Stimulated activated CD8-positive, alpha-beta memory T cell treated with anti-CD3 and anti-CD28 coated beads, Interleukin-4, amount 100 ng/mL, for 24 hours (primary cell): Measurements from ENCODE around the gene MLIP.
"Not testable (repeated sequence)": the region's sequence is repeated elsewhere in the genome, so short reads cannot be mapped to it uniquely, and the experiment has no call there.

Source experiments
- DNase-seq: peaks from one replicate; pipeline ENCODE4 v3.0.0-alpha.2; 2020; ENCODE audit warnings: low read depth

MLIP gene

GRCh38 chr6:54140811-54141210 is 29.6 kb downstream of the MLIP start:
- no peak for DNase-seq

DNA sequence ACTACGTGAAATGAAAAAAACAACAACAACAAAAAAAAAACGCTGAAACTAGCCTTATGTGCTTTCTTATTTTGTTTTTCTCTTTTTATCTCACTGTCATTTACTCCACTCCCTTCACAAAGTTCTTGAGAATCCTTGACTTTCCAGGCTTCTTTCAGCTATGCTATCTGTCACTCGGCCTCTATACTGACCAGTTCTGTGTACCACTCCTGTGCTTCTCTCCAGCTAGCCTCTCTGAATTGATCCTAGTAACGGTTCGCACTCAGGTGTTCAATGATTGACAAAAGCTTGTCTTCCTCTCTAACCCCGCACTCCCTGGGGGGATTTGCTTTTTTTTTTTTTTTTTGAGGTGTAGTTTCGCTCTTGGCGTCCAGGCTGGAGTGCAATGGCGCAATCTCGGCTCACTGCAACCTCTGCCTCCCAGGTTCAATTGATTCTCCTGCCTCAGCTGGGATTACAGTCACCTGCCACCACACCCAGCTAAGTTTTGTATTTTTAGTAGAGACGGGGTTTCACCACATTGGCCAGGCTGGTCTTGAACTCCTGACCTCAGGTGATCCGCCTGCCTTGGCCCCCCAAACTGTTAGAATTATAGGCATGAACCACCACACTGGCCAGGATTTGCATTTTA is 31.8 kb downstream of the MLIP start:
- no peak for DNase-seq

- DNase-seq, result no peak
Observed at GRCh38 chr6:54151861-54152260, 40.6 kb downstream of the MLIP start.

GRCh38 chr6:54156650-54157250 is 45.5 kb downstream of the MLIP start:
- DNase-seq, result no peak

GRCh38 chr6:54157405-54157804 is 46.2 kb downstream of the MLIP start:
- DNase-seq, result no peak

GRCh38 chr6:54173089-54173488 is 61.8 kb downstream of the MLIP start:
- no peak for DNase-seq

- no peak for DNase-seq
Observed at GRCh38 chr6:54179152-54179551, 67.9 kb downstream of the MLIP start.

DNA sequence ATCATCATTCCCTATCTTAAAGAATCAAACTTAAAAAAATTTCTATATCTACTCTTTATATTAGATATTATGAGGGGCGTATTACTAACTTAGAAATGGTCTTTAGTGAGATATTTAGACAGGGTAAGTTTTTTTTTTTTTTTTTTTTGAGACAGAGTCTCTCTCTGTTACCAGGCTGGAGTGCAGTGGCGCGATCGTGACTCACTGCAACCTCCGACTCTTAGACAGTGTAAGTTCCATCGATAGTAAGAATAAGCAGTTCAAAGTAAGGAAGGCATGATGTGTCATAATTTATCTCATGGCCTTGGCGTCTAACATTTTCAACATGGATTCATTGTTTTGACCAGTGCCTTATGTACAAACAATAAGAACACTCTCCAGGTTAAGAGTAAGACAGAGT is 72.4 kb downstream of the MLIP start:
- DNase-seq, result no peak

- DNase-seq, result no peak
Observed at GRCh38 chr6:54185885-54186284, 74.6 kb downstream of the MLIP start.

DNA sequence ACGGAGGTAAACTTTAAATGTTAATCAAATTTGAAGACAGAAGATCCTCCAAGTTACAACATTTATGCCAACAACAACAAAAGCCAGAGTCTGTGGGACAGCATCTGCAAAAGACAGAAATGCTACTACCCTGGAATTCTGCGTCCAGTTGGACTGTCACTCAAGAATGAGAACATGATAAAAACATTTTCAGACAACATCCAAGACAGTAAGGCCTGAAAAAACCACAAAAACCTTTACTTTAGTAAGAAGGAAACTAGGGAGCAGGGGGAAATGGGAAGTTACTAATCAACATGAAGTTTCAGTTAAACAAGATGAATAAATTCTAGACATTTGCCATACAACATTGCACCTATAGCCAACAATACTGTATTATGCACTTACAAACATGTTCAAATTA is 77.6 kb downstream of the MLIP start:
- no peak for DNase-seq

GRCh38 chr6:54191461-54191860 is 80.2 kb downstream of the MLIP start:
- no peak for DNase-seq

GRCh38 chr6:54192993-54193392 is 81.8 kb downstream of the MLIP start:
- no peak for DNase-seq

- no peak for DNase-seq
Observed at GRCh38 chr6:54193560-54193959, 82.3 kb downstream of the MLIP start.

DNA sequence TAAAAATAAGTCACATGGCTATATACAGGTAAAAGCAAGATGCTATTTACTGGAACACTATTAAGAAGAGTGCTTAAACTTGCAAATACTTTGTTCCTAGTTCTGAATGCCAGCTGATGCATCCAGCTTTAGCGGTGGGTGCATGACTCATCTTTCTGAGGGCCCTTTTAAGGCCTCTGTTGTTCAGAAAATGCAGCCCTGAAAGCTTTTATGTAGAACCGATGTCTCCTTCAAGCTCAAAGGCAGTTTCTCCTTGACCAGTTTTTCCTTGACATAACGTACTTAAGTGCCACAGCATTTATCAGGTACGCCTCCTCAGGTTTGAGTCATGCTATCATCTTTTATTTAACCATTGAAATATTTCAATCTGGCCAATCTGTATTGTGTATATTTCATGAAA is 82.8 kb downstream of the MLIP start:
- DNase-seq, result no peak

DNA sequence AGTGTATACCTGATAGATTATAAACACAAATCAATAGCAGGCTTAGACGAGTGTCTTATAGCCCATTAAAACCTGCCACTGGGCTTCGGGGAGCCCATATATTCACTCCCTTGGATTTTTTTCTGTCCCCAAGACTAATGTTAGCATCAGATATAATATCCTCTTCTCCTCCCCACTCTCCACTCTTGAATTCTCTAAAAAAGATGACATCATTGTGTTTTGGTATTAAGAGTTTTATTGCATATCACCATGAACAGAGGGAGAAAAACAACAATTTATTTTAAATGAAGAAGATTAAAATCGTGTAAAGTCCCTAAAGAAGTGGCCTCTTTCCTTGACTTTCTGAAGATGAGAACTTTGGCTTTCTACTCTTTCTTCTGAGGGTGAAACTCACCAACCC is 84.4 kb downstream of the MLIP start:
- DNase-seq, result no peak

- no peak for DNase-seq
Observed at GRCh38 chr6:54196905-54197304, 85.7 kb downstream of the MLIP start.

DNA sequence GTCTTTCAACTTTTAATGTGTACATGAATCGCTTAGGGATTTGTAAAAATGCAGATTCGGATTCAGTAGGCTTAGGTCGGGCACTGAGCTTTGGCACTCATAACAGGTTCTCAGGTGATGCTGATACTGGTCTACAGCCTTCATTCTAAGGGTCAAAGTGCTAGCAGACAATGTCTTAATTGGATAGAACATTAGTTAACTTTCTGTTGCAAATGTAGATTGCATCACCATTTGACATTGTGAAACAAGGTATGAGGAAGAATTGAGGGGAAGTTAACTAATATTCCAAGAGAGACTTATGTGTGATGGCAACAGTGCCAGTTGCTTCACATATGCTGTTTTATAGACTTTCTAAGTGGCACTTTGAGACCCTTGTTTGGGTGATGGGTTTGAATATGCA is 86.9 kb downstream of the MLIP start:
- DNase-seq, result no peak

- not testable (repeated sequence) for DNase-seq
Observed at GRCh38 chr6:54203474-54204035, 92.3 kb downstream of the MLIP start.

DNA sequence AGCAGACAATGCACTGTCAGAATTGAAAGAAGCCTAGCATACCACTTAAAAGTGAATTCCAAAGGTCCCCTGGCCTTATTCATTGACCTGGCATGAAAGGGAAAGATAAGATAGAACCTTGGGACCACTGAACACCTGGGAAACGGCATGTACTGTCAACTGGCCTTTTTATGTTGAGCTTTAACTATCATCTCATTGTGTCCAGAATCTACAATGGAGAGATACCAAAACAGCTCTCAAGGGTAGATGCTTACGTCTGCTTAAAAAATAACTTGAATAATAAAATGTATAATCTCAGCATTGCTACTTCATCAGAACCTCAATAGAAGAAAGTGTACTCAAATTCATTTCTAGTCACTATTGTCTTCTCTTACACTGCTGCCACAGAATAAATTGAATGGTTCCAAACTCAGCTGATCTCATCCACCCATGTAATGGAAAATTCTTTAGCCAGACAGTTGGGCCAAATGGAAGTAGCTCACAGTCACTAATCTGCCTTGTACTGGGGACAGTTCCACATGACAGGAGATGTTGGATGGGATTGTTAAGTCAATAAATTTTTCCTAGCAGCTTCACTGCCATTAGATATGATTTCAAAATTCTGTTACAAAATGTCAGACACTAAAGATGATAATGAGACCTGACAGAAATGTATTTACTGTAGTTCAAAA is 93.8 kb downstream of the MLIP start:
- DNase-seq, result no peak

- no peak for DNase-seq
Observed at GRCh38 chr6:54206510-54206909, 95.3 kb downstream of the MLIP start.

DNA sequence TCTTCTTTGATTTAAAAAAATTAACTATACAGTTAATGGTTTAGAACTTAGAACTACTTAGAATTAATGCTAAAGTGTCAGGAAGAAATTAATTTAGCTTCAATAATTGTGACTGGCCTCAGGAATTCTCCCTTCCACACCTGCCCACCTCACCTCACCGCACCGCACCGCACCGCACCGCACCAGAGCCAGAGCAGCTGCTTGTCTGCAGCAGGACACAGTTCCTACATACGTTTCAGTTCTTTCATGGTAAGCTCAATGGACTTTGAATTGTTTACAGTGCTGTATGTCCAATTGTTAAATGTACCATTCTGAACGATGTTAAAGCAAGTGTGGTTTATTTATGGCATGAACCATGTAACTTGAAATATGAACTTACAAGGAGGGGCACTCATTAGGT is 98.7 kb downstream of the MLIP start:
- DNase-seq, result not testable (repeated sequence)

DNA sequence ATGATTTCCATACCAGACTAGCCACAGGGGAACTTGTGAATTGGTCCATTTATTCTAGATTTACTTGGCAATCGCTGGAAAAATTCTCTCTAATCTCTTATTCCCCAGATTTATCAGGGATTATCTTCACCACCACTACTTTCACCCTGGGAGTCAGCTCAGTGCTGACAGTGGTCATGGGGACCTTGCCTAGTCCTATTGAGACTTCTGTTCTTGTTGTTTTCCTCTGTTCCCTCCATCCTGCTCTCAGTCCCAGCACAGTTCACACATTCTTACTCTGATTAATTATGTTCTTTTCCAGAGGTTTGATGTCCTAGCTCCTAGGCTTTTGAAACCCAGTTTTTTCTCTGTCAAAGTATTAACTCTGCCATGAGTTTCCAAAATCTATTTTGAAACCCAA is 103.0 kb downstream of the MLIP start:
- no peak for DNase-seq

- no peak for DNase-seq
Observed at GRCh38 chr6:54216336-54216735, 105.1 kb downstream of the MLIP start.
